ENCODE results near the gene ANO1. TPM values are rescaled to one million over a fixed set of nuclear protein-coding genes. Genes with fewer than 3 reads are reported as not detected.

Gene ANO1
- total RNA-seq, 1 experiment from 2014 or later = 10.9 TPM

GRCh38 chr11:70130636-70131035 lies 52.5 kb downstream of the ANO1 start:
- no peak overlapping the region for H3T11ph ChIP-seq (ENCODE audit: low read length)
- H3K79me1 ChIP-seq (ENCODE audit: insufficient read depth, low read depth, low read length, poor library complexity, severe bottlenecking) = no peaks in the 10 kb centered on the region
- no peak overlapping the region for H3K56ac ChIP-seq (ENCODE audit: insufficient read length, low read depth, low read length)
- H4K8ac ChIP-seq (replicated peaks; ENCODE audit: insufficient read length, low read depth, low read length) = no peak overlapping the region
- no peak overlapping the region for H3K27ac ChIP-seq (ENCODE audit: insufficient read length, low read depth, low read length)
- H2AK5ac ChIP-seq (ENCODE audit: insufficient read length, low read length) = no peak overlapping the region
- no peak overlapping the region for H2BK5ac ChIP-seq (ENCODE audit: insufficient read length, low read length)
- Mint-ChIP-seq H3K36me3 (ENCODE audit: insufficient read depth in 1 of 3, low read depth in 3 of 3) (peaks cover 0 to 5% (median 0%) of the 10 kb centered on the region in 3 experiments; a peak in 2 of 7 replicates), H3K4me3 (no peak overlapping the region), H3K27me3 (ENCODE audit: low read depth) (peaks cover 4% of the 10 kb centered on the region; the same call in 1 of the 2 replicates), H3K9me3 (no peaks in the 10 kb centered on the region; a peak in 1 of 5 replicates), H3K27ac (no peak overlapping the region), H3K4me1 (peaks cover 35 to 42% of the 10 kb centered on the region in 2 experiments)
- H3K4me2 ChIP-seq (ENCODE audit: insufficient read depth, insufficient read length, low read length) = no peak overlapping the region
- no CpG with 5 or more reads among the region's 14 CpGs for WGBS (ENCODE audit: extremely low coverage, insufficient read length, low lambda C conversion rate)
- no peak overlapping the region for H3K9ac ChIP-seq (ENCODE audit: extremely low read depth, insufficient read length, low read length)
- no peak overlapping the region for H2BK20ac ChIP-seq (ENCODE audit: low read depth, low read length, poor library complexity, severe bottlenecking)
- H3K23me2 ChIP-seq (ENCODE audit: insufficient read length, low read depth, low read length, poor library complexity, severe bottlenecking) = no peaks in the 10 kb centered on the region
- TF ChIP-seq, protein P1, sequence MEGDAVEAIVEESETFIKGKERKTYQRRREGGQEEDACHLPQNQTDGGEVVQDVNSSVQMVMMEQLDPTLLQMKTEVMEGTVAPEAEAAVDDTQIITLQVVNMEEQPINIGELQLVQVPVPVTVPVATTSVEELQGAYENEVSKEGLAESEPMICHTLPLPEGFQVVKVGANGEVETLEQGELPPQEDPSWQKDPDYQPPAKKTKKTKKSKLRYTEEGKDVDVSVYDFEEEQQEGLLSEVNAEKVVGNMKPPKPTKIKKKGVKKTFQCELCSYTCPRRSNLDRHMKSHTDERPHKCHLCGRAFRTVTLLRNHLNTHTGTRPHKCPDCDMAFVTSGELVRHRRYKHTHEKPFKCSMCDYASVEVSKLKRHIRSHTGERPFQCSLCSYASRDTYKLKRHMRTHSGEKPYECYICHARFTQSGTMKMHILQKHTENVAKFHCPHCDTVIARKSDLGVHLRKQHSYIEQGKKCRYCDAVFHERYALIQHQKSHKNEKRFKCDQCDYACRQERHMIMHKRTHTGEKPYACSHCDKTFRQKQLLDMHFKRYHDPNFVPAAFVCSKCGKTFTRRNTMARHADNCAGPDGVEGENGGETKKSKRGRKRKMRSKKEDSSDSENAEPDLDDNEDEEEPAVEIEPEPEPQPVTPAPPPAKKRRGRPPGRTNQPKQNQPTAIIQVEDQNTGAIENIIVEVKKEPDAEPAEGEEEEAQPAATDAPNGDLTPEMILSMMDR (conservative IDR thresholded peaks at IDR 0.05) = no peak
- H2AFZ ChIP-seq (ENCODE audit: low read length) = no peak overlapping the region
- H2BK120ac ChIP-seq (ENCODE audit: low read depth, low read length, poor library complexity, severe bottlenecking) = no peak overlapping the region
- H2BK12ac ChIP-seq (ENCODE audit: insufficient read length, low read depth, low read length) = no peak overlapping the region
- no peaks in the 10 kb centered on the region for H4K20me1 ChIP-seq (ENCODE audit: control insufficient read depth, insufficient read depth, insufficient read length)
- no peaks in the 10 kb centered on the region for H3K9me3 ChIP-seq (ENCODE audit: control insufficient read depth, low read depth, low read length)
- no peak overlapping the region for H4K5ac ChIP-seq (ENCODE audit: insufficient read length, low read depth, low read length)
- H3K79me2 ChIP-seq (ENCODE audit: insufficient read depth, low read length) = no peaks in the 10 kb centered on the region
- no peak overlapping the region for H3K23ac ChIP-seq (ENCODE audit: insufficient read length, low read depth, low read length)
- no peak overlapping the region for H4K91ac ChIP-seq (ENCODE audit: insufficient read length, low read depth, low read length)
- no peaks in the 10 kb centered on the region for H3K27me3 ChIP-seq (ENCODE audit: insufficient read depth, low read length)
- H3K4me1 ChIP-seq (ENCODE audit: insufficient read depth, low read length) = peaks cover 7% of the 10 kb centered on the region; the same call in 1 of the 2 replicates
- no peak for DNase-seq
- no peak overlapping the region for H3K14ac ChIP-seq (ENCODE audit: insufficient read depth, low read length)
- H2BK15ac ChIP-seq (ENCODE audit: low read depth, low read length) = no peak overlapping the region
- H3K4ac ChIP-seq (ENCODE audit: low read depth, low read length) = no peak overlapping the region
- H3K18ac ChIP-seq (ENCODE audit: insufficient read length, low read depth, low read length) = no peak overlapping the region

All from H9 (cell line).